Measurements from ENCODE around the gene GNPAT.

GNPAT gene

GRCh38 chr1:231231511-231231910, 9.5 kb upstream of the GNPAT start:
- Histone ChIP-seq H3K4me2 (no peak overlapping the region), H3K79me2 (ENCODE audit: insufficient read depth, low read depth) (no peaks in the 10 kb centered on the region), H3K27ac (no peak overlapping the region), H3K9ac (no peak overlapping the region), H4K20me1 (ENCODE audit: insufficient read depth) (no peaks in the 10 kb centered on the region), H2AFZ (ENCODE audit: low read depth) (no peak overlapping the region), H3K27me3 (ENCODE audit: insufficient read depth, low read depth) (no peaks in the 10 kb centered on the region), H3K36me3 (ENCODE audit: insufficient read depth) (no peaks in the 10 kb centered on the region), H3K4me1 (ENCODE audit: low read depth, poor library complexity, severe bottlenecking) (no peaks in the 10 kb centered on the region), H3K4me3 (IDR thresholded peaks at IDR 0.05; ENCODE audit: insufficient read depth, low read depth, low read length) (no peak overlapping the region)
- no peak for TF ChIP-seq CTCF (conservative IDR thresholded peaks at IDR 0.05; ENCODE audit: low read depth, low read length)

- Histone ChIP-seq H4K20me1 (ENCODE audit: insufficient read depth) (no peaks in the 10 kb centered on the region), H3K36me3 (ENCODE audit: insufficient read depth) (no peaks in the 10 kb centered on the region), H3K27ac (no peak overlapping the region), H2AFZ (ENCODE audit: low read depth) (no peak overlapping the region), H3K27me3 (ENCODE audit: insufficient read depth, low read depth) (no peaks in the 10 kb centered on the region), H3K4me1 (ENCODE audit: low read depth, poor library complexity, severe bottlenecking) (no peaks in the 10 kb centered on the region), H3K4me2 (no peak overlapping the region), H3K9ac (no peak overlapping the region), H3K79me2 (ENCODE audit: insufficient read depth, low read depth) (no peaks in the 10 kb centered on the region), H3K4me3 (IDR thresholded peaks at IDR 0.05; ENCODE audit: insufficient read depth, low read depth, low read length) (no peak overlapping the region)
- no peak for TF ChIP-seq CTCF (conservative IDR thresholded peaks at IDR 0.05; ENCODE audit: low read depth, low read length)
These were observed 7.9 kb upstream of the GNPAT start for GRCh38 chr1:231232870-231233734.

GRCh38 chr1:231233735-231234417, 7.1 kb upstream of the GNPAT start:
- no peaks in the 10 kb centered on the region for H3K36me3 ChIP-seq (ENCODE audit: insufficient read depth)
- no peak overlapping the region for H3K9ac ChIP-seq
- TF ChIP-seq CTCF (conservative IDR thresholded peaks at IDR 0.05; ENCODE audit: low read depth, low read length): no peak
- no peaks in the 10 kb centered on the region for H3K27me3 ChIP-seq (ENCODE audit: insufficient read depth, low read depth)
- no peak overlapping the region for H3K4me2 ChIP-seq
- H3K27ac ChIP-seq: no peak overlapping the region
- H2AFZ ChIP-seq (ENCODE audit: low read depth): no peak overlapping the region
- no peak overlapping the region for H3K4me3 ChIP-seq (IDR thresholded peaks at IDR 0.05; ENCODE audit: insufficient read depth, low read depth, low read length)
- no peaks in the 10 kb centered on the region for H3K4me1 ChIP-seq (ENCODE audit: low read depth, poor library complexity, severe bottlenecking)
- no peaks in the 10 kb centered on the region for H4K20me1 ChIP-seq (ENCODE audit: insufficient read depth)
- H3K79me2 ChIP-seq (ENCODE audit: insufficient read depth, low read depth): no peaks in the 10 kb centered on the region

- no peak for TF ChIP-seq CTCF (conservative IDR thresholded peaks at IDR 0.05; ENCODE audit: low read depth, low read length)
- Histone ChIP-seq H3K36me3 (ENCODE audit: insufficient read depth) (no peaks in the 10 kb centered on the region), H2AFZ (ENCODE audit: low read depth) (no peak overlapping the region), H3K79me2 (ENCODE audit: insufficient read depth, low read depth) (peaks cover 6% of the 10 kb centered on the region; the same call in 1 of the 2 replicates), H3K9ac (no peak overlapping the region), H3K4me3 (IDR thresholded peaks at IDR 0.05; ENCODE audit: insufficient read depth, low read depth, low read length) (no peak overlapping the region), H3K27ac (no peak overlapping the region), H3K4me2 (no peak overlapping the region), H4K20me1 (ENCODE audit: insufficient read depth) (no peaks in the 10 kb centered on the region), H3K27me3 (ENCODE audit: insufficient read depth, low read depth) (no peaks in the 10 kb centered on the region), H3K4me1 (ENCODE audit: low read depth, poor library complexity, severe bottlenecking) (peaks cover under 1% of the 10 kb centered on the region)
These were observed 6.5 kb upstream of the GNPAT start for GRCh38 chr1:231234506-231234905.
